ENCODE measurements around the gene MCM7. TPM values are rescaled to one million over a fixed set of nuclear protein-coding genes. Genes with fewer than 3 reads are reported as not detected.

Gene MCM7
- total RNA-seq, 1 donor from 2014 or later, result 389 TPM

DNA sequence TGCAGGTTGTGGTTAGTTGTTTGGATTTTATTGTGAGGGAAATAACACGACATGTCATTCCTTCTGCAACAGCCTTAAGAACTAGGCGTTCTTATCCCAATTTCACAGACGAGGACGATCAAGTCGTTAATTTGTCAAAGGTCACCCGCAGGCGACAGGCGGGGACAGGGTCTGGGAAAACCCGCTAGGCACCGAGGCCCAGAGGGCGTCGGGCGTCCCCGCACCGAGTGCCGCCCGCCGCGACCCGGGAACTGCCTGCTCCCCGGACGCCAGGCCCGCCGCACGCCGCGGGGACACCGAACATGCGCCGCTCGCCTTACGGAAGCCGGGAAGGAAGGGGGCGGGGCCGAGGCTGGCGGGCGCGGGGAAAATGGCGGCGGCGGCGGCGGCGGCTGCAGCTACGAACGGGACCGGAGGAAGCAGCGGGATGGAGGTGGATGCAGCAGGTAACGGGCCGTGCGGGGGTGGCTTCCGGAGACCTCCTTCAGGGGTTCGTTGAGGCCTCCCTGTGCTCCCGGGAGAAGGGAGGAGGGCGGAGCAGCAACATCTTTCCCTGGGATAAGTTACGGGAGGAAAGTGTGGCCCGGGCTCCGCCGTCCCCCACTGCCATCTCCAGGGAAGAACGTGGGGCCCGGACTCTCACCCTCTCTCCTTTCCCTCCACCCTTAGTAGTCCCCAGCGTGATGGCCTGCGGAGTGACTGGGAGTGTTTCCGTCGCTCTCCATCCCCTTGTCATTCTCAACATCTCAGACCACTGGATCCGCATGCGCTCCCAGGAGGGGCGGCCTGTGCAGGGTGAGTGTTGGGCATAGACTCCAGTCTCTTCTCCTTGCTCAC, 12.4 kb downstream of the MCM7 start, which contains the start of gene COPS6:
Gene COPS6, plus strand, starts transcription at position 349 of the 837 bp plus-strand sequence. Its CDS starts 22 bp downstream, at position 371.
- Mint-ChIP-seq H3K4me1 (ENCODE audit: low read depth) (peaks cover 18% of the 10 kb centered on the region), H3K9me3 (no peaks in the 10 kb centered on the region), H3K27me3 (ENCODE audit: low read depth) (peaks cover 2% of the 10 kb centered on the region)

DNA sequence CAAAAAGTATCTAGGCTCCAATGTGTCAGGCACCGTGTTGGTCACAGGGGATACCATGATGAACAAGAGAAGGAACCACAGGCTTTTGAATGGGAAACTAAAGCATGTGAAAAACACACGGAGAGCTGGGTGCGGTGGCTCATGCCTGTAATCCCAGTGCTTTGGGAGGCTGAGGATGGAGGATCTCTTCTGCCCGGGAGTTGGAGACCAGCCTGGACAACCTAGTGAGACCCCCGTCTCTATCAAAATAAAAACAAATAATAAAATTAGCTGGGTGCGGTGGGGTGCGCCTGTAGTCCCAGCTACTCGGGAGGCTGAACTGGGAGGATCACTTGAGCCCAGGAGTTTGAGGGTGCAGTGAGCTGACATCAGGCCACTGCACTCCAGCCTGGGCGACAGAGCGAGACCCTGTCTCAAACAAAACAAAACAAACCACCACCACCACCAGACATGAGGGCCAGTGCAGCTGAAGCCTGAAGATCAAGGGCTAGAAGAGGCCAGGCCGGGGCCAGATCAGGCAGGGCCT, 13.0 kb downstream of the MCM7 start:
- DNase-seq (ENCODE audit: low spot score), result no peak
- Mint-ChIP-seq H3K27ac (peak overlapping the region; percentile 89), H3K4me3 (ENCODE audit: low read depth) (peak overlapping the region; percentile 87), H3K27me3 (ENCODE audit: low read depth) (peaks cover 2% of the 10 kb centered on the region), H3K9me3 (no peaks in the 10 kb centered on the region), H3K4me1 (ENCODE audit: low read depth) (peaks cover 18% of the 10 kb centered on the region), H3K36me3 (ENCODE audit: low read depth) (peaks cover 36% of the 10 kb centered on the region)
- intact Hi-C loops (cut with micrococcal nuclease), result loop anchor here (2.0 to 10.0 kb wide), 3 partner anchors 39 to 463 kb away; partner anchors contain the start of genes LAMTOR4 and MBLAC1

More for the DNA sequence above, 12.4 kb downstream of the MCM7 start, which contains the start of gene COPS6:
- peak; percentile 84 for DNase-seq (ENCODE audit: low spot score)
- Mint-ChIP-seq H3K4me3 (ENCODE audit: low read depth) (peak within 1 kb of the TSS; percentile 87), H3K27ac (peak within 1 kb of the TSS; percentile 89), H3K36me3 (ENCODE audit: low read depth) (peaks cover 43% of the 10 kb centered on the region)
- intact Hi-C loops (cut with micrococcal nuclease), result loop anchor here (1.0 to 10.0 kb wide), 4 partner anchors 11 to 464 kb away; partner anchors contain the start of genes LAMTOR4 and MBLAC1

DNA sequence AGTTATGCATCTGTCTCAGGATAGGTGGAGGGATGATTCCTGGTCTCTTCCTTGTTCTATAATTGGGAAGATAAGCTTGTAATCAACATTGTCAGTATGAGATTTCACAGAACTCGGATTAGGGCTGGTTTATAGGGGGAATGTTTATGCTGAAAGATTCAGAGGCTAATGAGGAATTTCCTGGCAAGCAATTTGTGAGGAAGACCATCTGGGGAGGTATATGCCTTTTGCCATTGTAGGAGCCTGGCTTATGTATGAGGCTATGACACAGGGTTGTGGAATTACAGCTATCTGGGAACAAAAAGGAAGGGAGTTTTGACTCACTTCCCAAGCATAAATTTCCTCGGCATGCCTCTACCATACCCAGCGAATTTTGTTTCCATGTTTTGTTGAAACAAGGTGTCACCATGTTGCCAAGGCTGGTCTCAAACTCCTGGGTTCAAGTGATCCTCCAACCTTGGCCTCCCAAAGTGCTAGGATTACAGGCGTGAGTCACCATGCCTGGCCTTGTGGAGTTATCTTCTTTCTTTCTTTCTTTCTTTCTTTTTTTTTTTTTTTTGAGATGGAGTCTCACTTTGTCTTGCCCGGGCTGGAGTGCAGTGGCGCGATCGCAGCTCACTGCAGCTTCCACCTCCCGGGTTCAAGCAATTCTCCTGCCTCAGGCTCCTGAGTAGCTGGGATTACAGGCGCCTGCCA, 14.0 kb downstream of the MCM7 start:
- peaks cover 25% of the 10 kb centered on the region for H3K4me1 Mint-ChIP-seq (ENCODE audit: low read depth)
- no peak for DNase-seq (ENCODE audit: low spot score)
- no peaks in the 10 kb centered on the region for H3K9me3 Mint-ChIP-seq
- H3K27me3 Mint-ChIP-seq (ENCODE audit: low read depth), result peaks cover 2% of the 10 kb centered on the region
- H3K4me3 Mint-ChIP-seq (ENCODE audit: low read depth), result peak overlapping the region; percentile 32
- H3K36me3 Mint-ChIP-seq (ENCODE audit: low read depth), result peaks cover 26% of the 10 kb centered on the region
- H3K27ac Mint-ChIP-seq, result no peak overlapping the region
- intact Hi-C loops (cut with micrococcal nuclease), result loop anchor here (10.0 kb wide), 1 partner anchor 462 kb away; no protein-coding TSS in a partner anchor

DNA sequence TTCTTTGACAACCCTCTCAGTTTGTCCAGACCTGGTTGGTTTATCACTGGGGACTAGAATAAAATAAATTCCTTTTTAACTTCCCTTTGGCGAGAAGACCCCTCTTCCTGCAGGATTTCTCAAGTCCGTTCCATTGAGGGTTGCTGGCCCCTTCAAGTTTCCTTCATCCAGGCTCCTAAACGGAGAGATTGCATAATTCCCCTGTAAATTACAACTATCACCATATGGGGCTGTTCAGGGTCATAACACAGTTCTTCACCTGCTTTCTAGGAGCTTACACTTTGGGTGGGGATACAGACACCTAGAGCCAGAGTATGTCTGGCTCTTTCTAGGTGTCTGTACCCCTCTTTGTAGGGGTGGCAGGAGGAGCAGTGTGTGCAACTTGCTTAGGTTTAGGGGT, 15.7 kb downstream of the MCM7 start:
- no peak for DNase-seq (ENCODE audit: low spot score)
- Mint-ChIP-seq H3K4me3 (ENCODE audit: low read depth) (no peak overlapping the region), H3K36me3 (ENCODE audit: low read depth) (peaks cover 18% of the 10 kb centered on the region), H3K4me1 (ENCODE audit: low read depth) (peaks cover 27% of the 10 kb centered on the region), H3K27me3 (ENCODE audit: low read depth) (peaks cover 2% of the 10 kb centered on the region), H3K9me3 (no peaks in the 10 kb centered on the region), H3K27ac (no peak overlapping the region)
- intact Hi-C loops (cut with micrococcal nuclease), result loop anchor here (10.0 kb wide), 1 partner anchor 461 kb away; no protein-coding TSS in a partner anchor

DNA sequence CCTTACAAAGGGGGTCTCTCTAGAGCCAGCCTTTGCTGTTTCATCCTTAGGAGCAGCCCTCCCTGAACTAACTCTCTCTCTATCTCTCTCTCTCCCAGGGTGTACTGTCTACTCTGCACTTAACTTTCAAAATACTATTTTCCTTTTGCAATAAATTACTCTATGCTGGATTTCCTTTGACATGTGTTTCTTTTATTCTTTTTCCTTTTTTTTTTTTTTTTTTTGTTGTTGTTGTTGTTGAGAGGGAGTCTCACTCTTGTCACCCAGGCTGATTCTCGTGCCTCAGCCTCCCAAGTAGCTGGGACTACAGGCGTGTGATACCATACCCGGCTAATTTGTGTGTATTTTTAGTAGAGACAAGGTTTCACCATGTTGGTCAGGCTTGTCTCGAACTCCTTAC, 18.2 kb downstream of the MCM7 start:
- Mint-ChIP-seq H3K27me3 (ENCODE audit: low read depth) (peaks cover 2% of the 10 kb centered on the region), H3K4me1 (ENCODE audit: low read depth) (peaks cover 23% of the 10 kb centered on the region), H3K27ac (peak overlapping the region; percentile 88), H3K36me3 (ENCODE audit: low read depth) (peaks cover 26% of the 10 kb centered on the region), H3K9me3 (no peaks in the 10 kb centered on the region), H3K4me3 (ENCODE audit: low read depth) (peak overlapping the region; percentile 89)
- intact Hi-C loops (cut with micrococcal nuclease), result loop anchor here (1.0 to 10.0 kb wide), 4 partner anchors 18 to 458 kb away; partner anchors contain the start of genes AP4M1 and MCM7
- no peak for DNase-seq (ENCODE audit: low spot score)

DNA sequence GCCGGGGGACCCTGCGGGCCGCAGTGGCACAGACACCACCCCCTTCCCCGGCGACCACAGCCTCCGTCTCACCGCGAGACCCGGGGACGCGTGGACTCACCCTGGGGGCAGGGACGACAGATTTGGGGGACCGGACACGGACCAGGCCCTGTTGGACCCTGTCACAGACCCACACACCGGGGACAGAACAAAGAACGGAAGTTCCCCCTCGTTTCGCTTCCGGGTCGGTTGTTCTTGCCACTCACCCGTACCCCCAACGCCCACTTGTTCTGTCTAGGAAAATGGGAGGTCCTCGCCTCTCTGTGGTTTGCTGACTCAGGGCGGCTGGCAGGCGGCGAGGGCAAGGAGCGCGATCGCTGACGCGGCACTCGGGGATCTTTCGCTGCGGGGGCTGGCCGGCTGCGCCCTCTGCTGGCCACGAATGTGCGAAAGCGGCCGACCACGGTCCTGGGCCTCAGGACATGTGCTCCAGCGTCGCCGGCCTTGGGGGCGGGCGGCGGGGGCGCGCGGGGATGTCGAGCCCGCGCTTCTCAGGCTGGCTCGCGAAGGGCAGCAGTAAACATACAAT, 19.6 kb downstream of the MCM7 start, which contains the start of gene ZNF3:
Gene ZNF3, minus strand, starts transcription at position 189 of the 568 bp plus-strand sequence. CDS start 4,366 bp downstream, outside the sequence.
- Mint-ChIP-seq H3K27me3 (ENCODE audit: low read depth) (peaks cover 2% of the 10 kb centered on the region), H3K27ac (peak within 1 kb of the TSS; percentile 88), H3K36me3 (ENCODE audit: low read depth) (peaks cover 37% of the 10 kb centered on the region), H3K4me3 (ENCODE audit: low read depth) (peak within 1 kb of the TSS; percentile 89), H3K9me3 (no peaks in the 10 kb centered on the region), H3K4me1 (ENCODE audit: low read depth) (peaks cover 23% of the 10 kb centered on the region)
- intact Hi-C loops (cut with micrococcal nuclease), result loop anchor here (1.0 to 10.0 kb wide), 6 partner anchors 19 to 457 kb away; partner anchors contain the start of genes AP4M1, MCM7, TRIM4 and ZSCAN21
- DNase-seq (ENCODE audit: low spot score), result peak; percentile 98

DNA sequence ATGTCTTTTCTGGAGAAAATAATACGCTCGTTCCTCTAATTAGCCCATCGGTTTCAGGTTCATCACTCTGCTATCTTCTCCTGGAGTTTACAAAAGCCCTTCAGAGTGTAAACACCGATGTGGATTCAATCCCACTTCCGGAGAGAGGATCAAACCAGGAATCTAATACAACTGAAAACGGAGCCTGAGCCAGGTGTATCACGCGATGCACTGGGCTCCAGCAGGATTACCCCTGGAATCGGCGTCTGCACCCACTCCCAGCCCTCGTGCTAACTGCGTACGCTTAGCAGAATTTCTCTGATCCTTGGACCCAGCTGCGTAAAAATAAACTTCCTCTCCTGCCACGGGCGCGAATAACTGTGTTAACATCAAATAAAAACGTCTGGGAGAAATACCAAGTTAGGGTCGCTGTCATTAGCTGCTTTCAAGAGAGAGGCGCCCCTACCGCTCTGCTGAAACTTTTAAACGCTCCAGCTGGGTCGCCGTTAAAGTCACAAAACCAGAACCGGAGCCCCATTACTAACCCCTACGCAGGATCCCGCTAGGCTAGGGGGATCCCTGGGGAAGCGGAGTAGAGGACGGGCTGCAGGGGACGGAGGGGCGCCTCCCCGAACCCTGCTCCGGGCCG, 20.2 kb downstream of the MCM7 start:
- intact Hi-C loops (cut with micrococcal nuclease), result loop anchor here (2.0 to 10.0 kb wide), 4 partner anchors 32 to 456 kb away; partner anchors contain the start of genes TRIM4 and ZSCAN21
- peak overlapping the region; percentile 82 for H3K27ac Mint-ChIP-seq
- peaks cover 43% of the 10 kb centered on the region for H3K36me3 Mint-ChIP-seq (ENCODE audit: low read depth)
- H3K27me3 Mint-ChIP-seq (ENCODE audit: low read depth), result peaks cover 2% of the 10 kb centered on the region
- no peak for DNase-seq (ENCODE audit: low spot score)
- no peaks in the 10 kb centered on the region for H3K9me3 Mint-ChIP-seq
- H3K4me3 Mint-ChIP-seq (ENCODE audit: low read depth), result peak overlapping the region; percentile 89
- H3K4me1 Mint-ChIP-seq (ENCODE audit: low read depth), result peaks cover 23% of the 10 kb centered on the region

DNA sequence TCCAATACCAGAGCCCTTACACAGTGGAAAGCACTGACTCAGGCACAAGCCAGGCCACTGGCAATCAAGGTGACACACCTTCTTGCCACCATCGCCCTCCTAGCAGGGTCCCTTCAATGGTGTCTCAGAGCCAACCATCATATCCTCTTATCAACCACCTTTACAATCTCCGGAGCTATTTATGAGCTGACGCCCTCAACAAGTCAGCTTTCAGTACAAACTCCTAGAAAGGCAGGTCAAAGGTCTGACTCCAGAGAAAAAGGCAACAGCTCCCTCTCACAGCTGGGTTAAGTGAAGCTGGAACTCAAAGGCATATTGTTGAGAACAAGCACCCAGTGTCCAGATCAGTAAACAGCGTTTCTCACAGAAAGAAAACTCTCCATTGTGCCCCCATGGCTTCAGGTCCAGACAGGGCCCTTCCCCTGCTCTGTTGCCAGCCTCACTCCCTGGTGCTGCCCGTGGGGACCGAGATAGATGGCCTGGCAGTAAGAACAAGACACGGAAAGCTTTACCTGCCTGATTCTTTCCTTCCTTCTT, 22.1 kb downstream of the MCM7 start:
- no peak for DNase-seq (ENCODE audit: low spot score)
- peak overlapping the region; percentile 2 for H3K27ac Mint-ChIP-seq
- H3K9me3 Mint-ChIP-seq, result no peaks in the 10 kb centered on the region
- H3K4me3 Mint-ChIP-seq (ENCODE audit: low read depth), result no peak overlapping the region
- intact Hi-C loops (cut with micrococcal nuclease), result no loop called here
- no peaks in the 10 kb centered on the region for H3K27me3 Mint-ChIP-seq (ENCODE audit: low read depth)
- H3K36me3 Mint-ChIP-seq (ENCODE audit: low read depth), result peaks cover 63% of the 10 kb centered on the region
- H3K4me1 Mint-ChIP-seq (ENCODE audit: low read depth), result peaks cover 23% of the 10 kb centered on the region

DNA sequence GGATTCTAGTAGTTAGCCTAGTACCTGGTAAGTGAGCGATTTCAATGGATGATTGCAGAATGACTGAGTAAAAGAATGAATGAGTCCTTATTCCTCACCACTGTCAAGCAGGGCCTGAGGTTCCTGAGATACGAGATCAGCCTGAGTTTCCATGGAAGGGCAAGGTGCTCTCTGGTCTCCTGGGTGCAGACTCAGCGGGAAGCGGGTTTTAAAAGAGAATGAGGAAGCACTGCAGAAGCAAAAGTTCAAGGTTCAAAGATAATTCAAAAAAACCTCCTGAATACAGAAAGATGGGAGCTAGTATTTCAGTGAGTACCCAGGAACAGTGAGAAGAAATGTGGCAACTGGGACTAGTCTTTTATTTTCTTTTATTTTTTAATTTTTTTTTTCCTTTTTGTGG, 24.0 kb downstream of the MCM7 start:
- H3K27ac Mint-ChIP-seq, result no peak overlapping the region
- DNase-seq (ENCODE audit: low spot score), result no peak
- no peak overlapping the region for H3K4me3 Mint-ChIP-seq (ENCODE audit: low read depth)
- no peaks in the 10 kb centered on the region for H3K27me3 Mint-ChIP-seq (ENCODE audit: low read depth)
- H3K4me1 Mint-ChIP-seq (ENCODE audit: low read depth), result peaks cover 15% of the 10 kb centered on the region
- intact Hi-C loops (cut with micrococcal nuclease), result no loop called here
- peaks cover 13% of the 10 kb centered on the region for H3K9me3 Mint-ChIP-seq
- H3K36me3 Mint-ChIP-seq (ENCODE audit: low read depth), result peaks cover 82% of the 10 kb centered on the region

DNA sequence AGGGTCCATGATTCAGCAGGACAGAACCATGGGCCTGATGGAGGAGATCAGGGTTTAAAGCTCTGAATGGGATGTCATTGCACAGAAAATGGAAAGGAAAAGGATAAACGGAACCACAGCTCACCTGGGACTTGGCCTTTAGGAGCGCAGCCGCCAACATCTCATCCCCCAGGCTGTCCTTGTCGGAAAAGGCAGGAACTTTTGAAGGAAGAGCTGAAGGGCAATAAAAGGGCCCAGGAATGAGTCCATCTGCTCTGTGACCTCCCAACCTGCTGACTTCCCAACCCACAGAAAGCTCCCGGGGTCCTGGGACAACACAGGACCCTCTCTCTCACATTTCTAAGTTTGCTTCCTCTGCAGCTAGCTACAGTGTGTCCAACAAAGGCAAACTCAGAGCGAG, 25.8 kb downstream of the MCM7 start:
- Mint-ChIP-seq H3K27ac (no peak overlapping the region), H3K9me3 (peaks cover 31% of the 10 kb centered on the region), H3K27me3 (ENCODE audit: low read depth) (no peaks in the 10 kb centered on the region), H3K36me3 (ENCODE audit: low read depth) (peaks cover 91% of the 10 kb centered on the region), H3K4me3 (ENCODE audit: low read depth) (no peak overlapping the region), H3K4me1 (ENCODE audit: low read depth) (peaks cover 8% of the 10 kb centered on the region)
- intact Hi-C loops (cut with micrococcal nuclease), result no loop called here
- no peak for DNase-seq (ENCODE audit: low spot score)

DNA sequence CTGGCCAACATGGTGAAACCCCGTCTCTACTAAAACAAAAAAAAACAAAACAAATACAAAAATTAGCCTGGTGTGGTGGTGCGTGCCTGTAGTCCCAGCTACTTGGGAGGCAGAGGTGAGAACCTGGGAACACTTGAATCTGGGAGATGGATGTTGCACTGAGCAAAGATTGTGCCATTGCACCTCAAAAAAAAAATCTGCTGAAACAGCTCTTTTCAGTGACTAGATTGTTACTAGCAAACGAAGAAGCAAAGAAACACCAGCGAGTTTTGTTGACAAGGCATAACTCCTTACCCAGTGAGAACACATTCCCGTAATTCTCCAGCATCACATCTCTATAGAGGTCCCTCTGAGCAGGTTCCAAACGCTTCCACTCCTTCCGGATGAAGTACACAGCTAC, 26.4 kb downstream of the MCM7 start:
- Mint-ChIP-seq H3K4me3 (ENCODE audit: low read depth) (no peak overlapping the region), H3K9me3 (peaks cover 37% of the 10 kb centered on the region), H3K27me3 (ENCODE audit: low read depth) (no peaks in the 10 kb centered on the region), H3K4me1 (ENCODE audit: low read depth) (peaks cover 4% of the 10 kb centered on the region), H3K36me3 (ENCODE audit: low read depth) (peaks cover 92% of the 10 kb centered on the region), H3K27ac (no peak overlapping the region)
- DNase-seq (ENCODE audit: low spot score), result no peak
- intact Hi-C loops (cut with micrococcal nuclease), result no loop called here

Data from activated T-helper 2 cell treated with anti-CD3 and anti-CD28 coated beads, Interferon-gamma antibody, Interleukin-2, Interleukin-4, amounts not matched to agents 10 μg/mL and 5 μg/mL and 100 μg/mL, durations not matched to agents 14 hours and 24 hours and 36 hours (primary cell).